ENCODE data around the gene CLCA2. TPM values are rescaled to one million over a fixed set of nuclear protein-coding genes. Genes with fewer than 3 reads are reported as not detected.

CLCA2 gene
- total RNA-seq, 1 experiment from 2014 or later, result not detected

DNA sequence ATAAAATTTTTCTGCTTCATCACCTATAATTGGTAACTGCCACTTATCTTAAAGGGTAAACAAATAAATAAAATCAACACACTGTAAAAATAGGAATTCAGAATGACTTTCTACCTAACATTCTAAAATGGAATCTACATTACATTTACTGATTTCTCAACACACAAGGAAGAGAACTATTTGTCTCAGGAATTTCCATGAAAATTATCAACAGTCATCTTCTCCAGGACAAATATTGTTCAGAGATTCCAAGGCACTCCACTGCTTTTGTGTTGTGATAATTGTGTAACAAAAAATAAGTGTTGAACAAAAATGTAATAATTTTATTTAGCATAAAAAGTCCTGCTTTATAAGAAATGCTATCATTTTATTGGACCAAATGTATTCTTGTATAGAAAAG, 35.2 kb upstream of the CLCA2 start:
- ATAC-seq (no peak), DNase-seq (ENCODE audit: low read depth, low spot score) (no peak)
- intact Hi-C loops (cut with micrococcal nuclease; ENCODE audit: unreplicated experiment), result no loop called here
- no TSS peak for BruUV-seq (replicated peaks)
- no peaks in the 10 kb centered on the region for H3K9me3 ChIP-seq (ENCODE audit: control insufficient read depth, insufficient read depth, low read depth, low read length)
- TF ChIP-seq, protein P1, sequence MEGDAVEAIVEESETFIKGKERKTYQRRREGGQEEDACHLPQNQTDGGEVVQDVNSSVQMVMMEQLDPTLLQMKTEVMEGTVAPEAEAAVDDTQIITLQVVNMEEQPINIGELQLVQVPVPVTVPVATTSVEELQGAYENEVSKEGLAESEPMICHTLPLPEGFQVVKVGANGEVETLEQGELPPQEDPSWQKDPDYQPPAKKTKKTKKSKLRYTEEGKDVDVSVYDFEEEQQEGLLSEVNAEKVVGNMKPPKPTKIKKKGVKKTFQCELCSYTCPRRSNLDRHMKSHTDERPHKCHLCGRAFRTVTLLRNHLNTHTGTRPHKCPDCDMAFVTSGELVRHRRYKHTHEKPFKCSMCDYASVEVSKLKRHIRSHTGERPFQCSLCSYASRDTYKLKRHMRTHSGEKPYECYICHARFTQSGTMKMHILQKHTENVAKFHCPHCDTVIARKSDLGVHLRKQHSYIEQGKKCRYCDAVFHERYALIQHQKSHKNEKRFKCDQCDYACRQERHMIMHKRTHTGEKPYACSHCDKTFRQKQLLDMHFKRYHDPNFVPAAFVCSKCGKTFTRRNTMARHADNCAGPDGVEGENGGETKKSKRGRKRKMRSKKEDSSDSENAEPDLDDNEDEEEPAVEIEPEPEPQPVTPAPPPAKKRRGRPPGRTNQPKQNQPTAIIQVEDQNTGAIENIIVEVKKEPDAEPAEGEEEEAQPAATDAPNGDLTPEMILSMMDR (IDR thresholded peaks at IDR 0.05), result no peak
- TF ChIP-seq REST (IDR thresholded peaks at IDR 0.05; ENCODE audit: insufficient read depth in 1 of 2, low read depth in 2 of 2, low read length in 1 of 2) (no peak), SIN3A (IDR thresholded peaks at IDR 0.05; ENCODE audit: borderline replicate concordance, insufficient read depth, low read depth, low read length) (no peak)
- peaks cover 4% of the 10 kb centered on the region for H3K36me3 ChIP-seq (ENCODE audit: control insufficient read depth, insufficient read depth, low read length)
- POLR2A ChIA-PET, result no interaction called here
- in situ Hi-C loops (cut with HindIII; ENCODE audit: low pct_unique_long_range_greater_than_20kb, low sequenced_read_pairs), result no loop called here
- CTCF ChIA-PET, result no interaction called here
- H3K27me3 ChIP-seq (ENCODE audit: control insufficient read depth, insufficient read depth, low read length), result no peaks in the 10 kb centered on the region
- no peak overlapping the region for H3K4me3 ChIP-seq (ENCODE audit: low read depth in 2 of 2, low read length in 2 of 2)
- no peak overlapping the region for H3K27ac ChIP-seq (ENCODE audit: low read length)
- peaks cover 7% of the 10 kb centered on the region; the same call in 1 of the 2 replicates for H3K4me1 ChIP-seq (ENCODE audit: control insufficient read depth, insufficient read depth, low read length)

DNA sequence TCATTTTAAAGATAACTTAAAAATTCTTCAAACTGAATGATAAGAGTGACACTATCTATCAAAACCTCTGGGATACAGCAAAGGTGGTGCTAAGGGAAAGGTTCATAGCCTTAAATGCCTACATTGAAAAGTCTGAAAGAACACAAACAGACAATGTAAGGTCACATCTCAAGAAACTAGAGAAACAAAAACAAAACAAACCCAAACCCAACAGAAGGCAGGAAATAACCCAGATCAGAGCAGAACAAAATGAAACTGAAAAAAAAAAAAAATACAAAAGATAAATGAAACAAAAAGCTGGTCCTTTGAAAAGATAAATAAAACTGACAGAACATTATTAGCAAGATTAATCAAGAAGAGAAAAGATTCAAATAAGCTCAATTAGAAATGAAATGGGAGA, 34.7 kb upstream of the CLCA2 start:
- BruUV-seq (replicated peaks), result no TSS peak
- in situ Hi-C loops (cut with HindIII; ENCODE audit: low pct_unique_long_range_greater_than_20kb, low sequenced_read_pairs), result no loop called here
- no peak for ATAC-seq
- Histone ChIP-seq H3K4me1 (ENCODE audit: control insufficient read depth, insufficient read depth, low read length) (peaks cover 11% of the 10 kb centered on the region; the same call in 1 of the 2 replicates), H3K27me3 (ENCODE audit: control insufficient read depth, insufficient read depth, low read length) (no peaks in the 10 kb centered on the region), H3K36me3 (ENCODE audit: control insufficient read depth, insufficient read depth, low read length) (peaks cover 4% of the 10 kb centered on the region), H3K4me3 (ENCODE audit: low read depth in 2 of 2, low read length in 2 of 2) (no peak overlapping the region), H3K9me3 (ENCODE audit: control insufficient read depth, insufficient read depth, low read depth, low read length) (no peaks in the 10 kb centered on the region), H3K27ac (ENCODE audit: low read length) (no peak overlapping the region)
- TF ChIP-seq REST (IDR thresholded peaks at IDR 0.05; ENCODE audit: insufficient read depth in 1 of 2, low read depth in 2 of 2, low read length in 1 of 2) (no peak), POLR2AphosphoS5 (IDR thresholded peaks at IDR 0.05; ENCODE audit: low read depth, low read length) (no peak), SIN3A (IDR thresholded peaks at IDR 0.05; ENCODE audit: borderline replicate concordance, insufficient read depth, low read depth, low read length) (no peak), TCF7L2 (IDR thresholded peaks at IDR 0.05; ENCODE audit: low read depth, low read length) (no peak)
- TF ChIP-seq, protein P1 (IDR thresholded peaks at IDR 0.05), result no peak
- no peak for DNase-seq (ENCODE audit: low read depth, low spot score)
- POLR2A ChIA-PET, result no interaction called here
- intact Hi-C loops (cut with micrococcal nuclease; ENCODE audit: unreplicated experiment), result no loop called here
- CTCF ChIA-PET, result interaction anchor here (0.6 kb wide), 1 partner anchor 531 kb away, joined by 3 read pairs; no protein-coding TSS in a partner anchor

All from Panc1 (cell line).